HepG2 (cell line): ENCODE data around the gene GRM4. TPM values are rescaled to one million over a fixed set of nuclear protein-coding genes. Genes with fewer than 3 reads are reported as not detected.

Experiments
- ATAC-seq: fragments of 200-7000 bp; cut with Tn5 transposase; 3 replicates; pipeline ENCODE4 v1.9.1; 2020; ENCODE audit warnings: mild to moderate bottlenecking, moderate library complexity
- BruUV-seq: library from RNA; stranded (reverse); fragments of 400-500 nt; replicated peaks from 2 replicates; lab custom pipeline; 2021; lab: Mats Ljungman, UMichigan
- CTCF ChIA-PET: fragments of 300-600 bp; formaldehyde crosslinking; extraction: SDS; loops from one replicate; lab custom pipeline; 2021; ENCODE audit warnings: low total read pairs, inconsistent platforms, low intra/inter-chr PET ratio; lab: Yijun Ruan, JAX
- POLR2A ChIA-PET: fragments of 350-600 bp; sonication (Branson Sonifier 250); formaldehyde crosslinking; loops from one replicate; lab custom pipeline; 2020; ENCODE audit warnings: antibody characterized with exemption, inconsistent platforms; lab: Yijun Ruan, JAX
- DNase-seq: peaks from one replicate; pipeline ENCODE4 v3.0.0-alpha.2; 2015; ENCODE audit warnings: low spot score
- FAIRE-seq: peaks from 3 replicates; lab custom pipeline; 2011; peaks lifted over from hg19 to GRCh38; lab: Jason Lieb, UNC
- H2AFZ ChIP-seq: one replicate; pipeline ENCODE4 v1.6.1; 2011; ENCODE audit warnings: low read length, inconsistent platforms
- H3K27ac ChIP-seq: fragments of 300-600 bp; 3 replicates; pipeline ENCODE4 v1.8.0; 2011; ENCODE audit warnings: mixed run types, mild to moderate bottlenecking, mixed read lengths, low read length, inconsistent platforms; ENCODE audit not compliant: insufficient read depth; ENCODE audit errors: extremely low read length
- H3K27me3 ChIP-seq, 2 experiments: fragments of 200-600 bp in 1 of 2; 2 replicates in 1 of 2; 3 replicates in 1 of 2; pipeline versions ENCODE4 v1.6.0 to v1.8.0; 2011; ENCODE audit warnings: low read length in 2 of 2, mild to moderate bottlenecking in 2 of 2, moderate library complexity in 2 of 2, inconsistent platforms in 1 of 2; ENCODE audit not compliant: insufficient read depth in 2 of 2, control insufficient read depth in 1 of 2
- H3K36me3 ChIP-seq, 2 experiments: fragments of 200-600 bp in 1 of 2; replicated peaks in 1 of 2; 2 replicates in 1 of 2; 3 replicates in 1 of 2; pipeline versions ENCODE4 v1.5.1 to v1.8.0; 2011; ENCODE audit warnings: low read length in 2 of 2, inconsistent platforms in 1 of 2; ENCODE audit not compliant: insufficient read depth in 2 of 2, control insufficient read depth in 1 of 2
- H3K4me1 ChIP-seq: 2 replicates; pipeline ENCODE4 v1.5.1; 2012; ENCODE audit warnings: low read length, inconsistent platforms; ENCODE audit not compliant: insufficient read depth
- H3K4me2 ChIP-seq: 2 replicates; pipeline ENCODE4 v1.6.0; 2011; ENCODE audit warnings: low read depth, low read length, inconsistent platforms
- H3K4me3 ChIP-seq, 3 experiments: fragments of 200-600 bp in 1 of 3; sonication (generic), shearing (Covaris generic) in 1 of 3; replicated peaks in 1 of 3; 2 replicates each; pipeline ENCODE4 v1.5.1; 2011 to 2016; ENCODE audit warnings: low read length in 3 of 3, inconsistent platforms in 2 of 3, low read depth in 2 of 3, mild to moderate bottlenecking in 2 of 3, control low read depth in 1 of 3, mixed read lengths in 1 of 3; ENCODE audit not compliant: insufficient read depth in 1 of 3
- H3K79me2 ChIP-seq: one replicate; pipeline ENCODE4 v1.6.1; 2011; ENCODE audit warnings: low read length, inconsistent platforms; ENCODE audit not compliant: insufficient read depth
- H3K9ac ChIP-seq: 2 replicates; pipeline ENCODE4 v1.6.0; 2011; ENCODE audit warnings: mild to moderate bottlenecking, low read depth, low read length, inconsistent platforms; ENCODE audit not compliant: insufficient read depth
- H3K9me3 ChIP-seq: 2 replicates; pipeline ENCODE4 v1.5.1; 2012; ENCODE audit warnings: mild to moderate bottlenecking, low read length
- H4K20me1 ChIP-seq: 2 replicates; pipeline ENCODE4 v1.6.0; 2011; ENCODE audit warnings: inconsistent platforms, mild to moderate bottlenecking, low read length, moderate library complexity; ENCODE audit not compliant: insufficient read depth
- AHR ChIP-seq: IDR thresholded peaks from 2 replicates; pipeline ENCODE4 v1.6.1; 2018; ENCODE audit warnings: missing genetic modification reagents, missing compliant biosample characterization
- FOXK1 ChIP-seq: sonication (generic); formaldehyde crosslinking; IDR thresholded peaks from 2 replicates; pipeline ENCODE4 v1.4.0; 2020; ENCODE audit warnings: low read depth, missing genetic modification reagents, borderline replicate concordance
- HDAC1 ChIP-seq: sonication (generic); formaldehyde crosslinking; IDR thresholded peaks from 2 replicates; pipeline ENCODE4 v1.5.1; 2020; ENCODE audit warnings: mild to moderate bottlenecking, missing genetic modification reagents
- SSRP1 ChIP-seq: IDR thresholded peaks from 2 replicates; pipeline ENCODE4 v1.6.1; 2016; ENCODE audit warnings: control low read depth
- TCF7 ChIP-seq: sonication (generic); IDR thresholded peaks from 2 replicates; pipeline ENCODE4 v1.6.1; 2016; ENCODE audit warnings: antibody characterized with exemption, low read depth
- TFE3 ChIP-seq: IDR thresholded peaks from 2 replicates; pipeline ENCODE4 v1.6.1; 2016
- ZNF251 ChIP-seq: sonication (generic); formaldehyde crosslinking; IDR thresholded peaks from 2 replicates; pipeline ENCODE4 v1.9.0; 2021; ENCODE audit warnings: mild to moderate bottlenecking, missing genetic modification reagents
- ZNF558 ChIP-seq: sonication (generic); formaldehyde crosslinking; IDR thresholded peaks from 2 replicates; pipeline ENCODE4 v1.9.0; 2022; ENCODE audit warnings: mild to moderate bottlenecking, missing genetic modification reagents, borderline replicate concordance
- ZNF749 ChIP-seq: sonication (generic); formaldehyde crosslinking; IDR thresholded peaks from 2 replicates; pipeline ENCODE4 v1.8.0; 2022; ENCODE audit warnings: mild to moderate bottlenecking, missing genetic modification reagents, moderate library complexity, borderline replicate concordance
- WGBS: methylation state at CpG from one replicate; pipeline ENCODE4 v1.1.6; 2017; ENCODE audit warnings: low lambda C conversion rate; 5-methylcytosine and 5-hydroxymethylcytosine counted together
- in situ Hi-C: cut with HindIII; loops from 2 replicates; pipeline ENCODE4 v1.10.0; 2017; ENCODE audit warnings: low pct_unique_long_range_greater_than_20kb; ENCODE audit not compliant: extremely low pct_ligation_motif_present
- intact Hi-C: fragments of 100-400 bp; cut with micrococcal nuclease; formaldehyde crosslinking; loops from one replicate; pipeline ENCODE4 v1.10.0; 2022; ENCODE audit not compliant: unreplicated experiment
- polyA plus RNA-seq, 8 experiments: library from polyadenylated mRNA; depleted of rRNA in 3 of 8; stranded (reverse) in 7 of 8; unstranded in 1 of 8; fragments of >200 nt; fragmentation: Illumina TruSeq in 4 of 8; extraction: Trizol in 4 of 8; gene quantifications; 2 replicates each; pipeline versions ENCODE4 v1.2.1 to v1.2.3, GENCODE V29; 2011 to 2016; ENCODE audit warnings: low read depth in 4 of 8, missing spikeins in 1 of 8, mixed read lengths in 1 of 8; ENCODE audit not compliant: insufficient read depth in 1 of 8
- total RNA-seq, 5 experiments: library from RNA; depleted of rRNA; stranded (reverse); fragments of >200 nt; fragmentation: Illumina TruSeq; extraction: Trizol; gene quantifications; 2 replicates each; pipeline ENCODE4 v1.2.3, GENCODE V29; 2016; ENCODE audit warnings: low read depth in 1 of 5

The GRM4 gene
- total and polyA plus RNA-seq, 2 of the 13 experiments (the other 11 are each of a cell fraction or from before 2014, with no cell fraction given) = not detected

GRCh38 chr6:34020278-34020677 is 125.6 kb downstream of the GRM4 start:
- no peak for FAIRE-seq
- Histone ChIP-seq H3K4me3 (no peak overlapping the region), H3K36me3 (no peaks in the 10 kb centered on the region), H2AFZ (no peak overlapping the region), H3K4me1 (no peaks in the 10 kb centered on the region), H3K27me3 (peaks cover 17 to 56% of the 10 kb centered on the region in 2 experiments), H3K79me2 (no peaks in the 10 kb centered on the region), H4K20me1 (peaks cover 2% of the 10 kb centered on the region; the same call in 1 of the 2 replicates), H3K9me3 (no peaks in the 10 kb centered on the region), H3K27ac (no peak overlapping the region), H3K9ac (no peak overlapping the region), H3K4me2 (no peak overlapping the region)
- intact Hi-C loops = no loop called here
- ATAC-seq = no peak
- no peak for TF ChIP-seq ZNF749
- no peak for TF ChIP-seq HDAC1 (CRISPR knock-in tag)
- TF ChIP-seq SSRP1 (CRISPR knock-in tag) = no peak
- no peak for TF ChIP-seq ZNF558 (CRISPR knock-in tag)
- in situ Hi-C loops = no loop called here
- BruUV-seq = no TSS peak
- DNase-seq = no peak
- ChIA-PET POLR2A (no interaction called here), CTCF (no interaction called here)
- 35% methylated on average over 3 of the region's 5 CpGs for WGBS

- Histone ChIP-seq H3K27ac (no peak overlapping the region), H3K9ac (no peak overlapping the region), H3K4me1 (no peaks in the 10 kb centered on the region), H3K4me3 (no peak overlapping the region), H3K36me3 (no peaks in the 10 kb centered on the region), H3K79me2 (no peaks in the 10 kb centered on the region), H2AFZ (no peak overlapping the region), H3K9me3 (no peaks in the 10 kb centered on the region), H3K27me3 (peaks cover 19 to 50% of the 10 kb centered on the region in 2 experiments), H4K20me1 (peaks cover 2% of the 10 kb centered on the region; the same call in 1 of the 2 replicates), H3K4me2 (no peak overlapping the region)
- CTCF ChIA-PET = no interaction called here
- POLR2A ChIA-PET = no interaction called here
- ATAC-seq (no peak; the same call in 2 of the 3 replicates), DNase-seq (no peak), FAIRE-seq (no peak)
- intact Hi-C loops (no loop called here), in situ Hi-C loops (no loop called here)
- 0% methylated on average over 4 of the region's 7 CpGs for WGBS
- BruUV-seq = no TSS peak
- no peak for TF ChIP-seq FOXK1 (CRISPR knock-in tag)
- no peak for TF ChIP-seq AHR (CRISPR knock-in tag)
- TF ChIP-seq TFE3 (CRISPR knock-in tag) = no peak
- no peak for TF ChIP-seq TCF7
- no peak for TF ChIP-seq ZNF251 (CRISPR knock-in tag)
Observed at GRCh38 chr6:34018961-34019606, 126.8 kb downstream of the GRM4 start.
